ENCODE results near the gene CHD2.
"Not testable (repeated sequence)": the region's sequence is repeated elsewhere in the genome, so short reads cannot be mapped to it uniquely, and the experiment has no call there.

The CHD2 gene

DNA sequence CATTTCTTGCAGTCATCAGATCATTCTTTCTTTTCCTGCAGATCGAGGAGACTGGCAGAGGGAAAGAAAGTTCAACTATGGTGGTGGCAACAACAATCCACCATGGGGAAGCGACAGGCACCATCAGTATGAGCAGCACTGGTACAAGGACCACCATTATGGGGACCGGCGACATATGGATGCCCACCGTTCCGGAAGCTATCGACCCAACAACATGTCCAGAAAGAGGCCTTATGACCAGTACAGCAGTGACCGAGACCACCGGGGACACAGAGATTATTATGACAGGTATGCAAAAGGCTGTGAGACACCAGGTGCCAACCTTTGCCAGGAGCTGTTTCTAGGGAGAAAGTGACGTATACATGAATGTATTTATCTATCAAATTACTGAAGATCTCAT, 119.8 kb downstream of the CHD2 start:
- no peak for DNase-seq (ENCODE audit: low read depth in 2 of 2)

GRCh38 chr15:93020976-93021772, 121.0 kb downstream of the CHD2 start:
- no peak for DNase-seq (ENCODE audit: low read depth in 2 of 2)

GRCh38 chr15:93024293-93024692, 124.2 kb downstream of the CHD2 start:
- no peak for DNase-seq (ENCODE audit: low read depth in 2 of 2)

DNA sequence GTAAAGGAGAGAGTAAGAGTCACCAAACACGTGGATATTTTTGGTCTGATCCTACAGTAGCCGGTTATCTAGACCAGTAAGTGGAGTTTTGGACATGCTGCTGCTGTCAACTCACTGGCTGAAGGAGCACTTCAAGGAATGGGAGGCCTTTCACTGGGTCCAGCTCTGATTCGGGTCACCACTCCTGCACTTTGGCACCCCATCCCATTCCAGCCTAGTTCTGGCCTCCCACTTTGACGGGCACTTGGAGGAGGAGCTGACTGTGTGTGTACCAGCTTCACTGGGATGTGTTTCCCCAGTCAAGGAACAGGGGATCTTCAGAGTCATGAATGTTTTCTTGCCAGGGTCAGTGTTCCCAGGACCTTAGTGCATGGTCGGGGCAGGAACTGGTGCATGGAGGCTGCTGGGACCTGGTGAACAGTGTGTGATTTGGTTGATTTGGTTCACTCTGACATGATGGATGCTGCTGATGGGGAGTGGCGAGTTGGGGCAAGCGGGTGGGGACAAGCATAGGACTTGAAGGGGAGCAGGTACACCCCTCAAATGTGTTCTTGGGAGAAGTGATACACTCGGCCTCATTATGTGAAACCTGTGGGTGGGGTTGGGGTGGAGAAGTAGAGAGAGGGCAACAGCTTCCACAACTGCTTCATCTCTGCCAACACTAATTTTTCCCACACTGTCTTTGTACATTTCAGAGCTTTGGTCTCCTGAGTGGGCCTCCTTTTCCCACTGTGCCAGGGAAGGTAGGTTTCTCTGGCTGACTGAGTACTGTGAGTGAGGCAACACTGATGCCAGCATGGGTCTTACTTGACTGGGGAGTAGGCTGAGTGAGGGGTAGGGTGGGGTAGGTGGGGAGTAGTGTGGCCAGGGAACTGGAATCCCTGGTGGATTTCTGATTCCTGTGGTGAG, 124.8 kb downstream of the CHD2 start:
- DNase-seq (ENCODE audit: low read depth in 2 of 2) = no peak

- no peak for DNase-seq (ENCODE audit: low read depth in 2 of 2)
Observed at GRCh38 chr15:93025625-93025982, 125.5 kb downstream of the CHD2 start.

- no peak for DNase-seq (ENCODE audit: low read depth in 2 of 2)
Observed at GRCh38 chr15:93026380-93026817, 126.3 kb downstream of the CHD2 start.

- DNase-seq (ENCODE audit: low read depth in 2 of 2) = no peak
Observed at GRCh38 chr15:93027413-93027812, 127.3 kb downstream of the CHD2 start.

- DNase-seq (ENCODE audit: low read depth in 2 of 2) = no peak
Observed at GRCh38 chr15:93028111-93028631, 128.0 kb downstream of the CHD2 start.

DNA sequence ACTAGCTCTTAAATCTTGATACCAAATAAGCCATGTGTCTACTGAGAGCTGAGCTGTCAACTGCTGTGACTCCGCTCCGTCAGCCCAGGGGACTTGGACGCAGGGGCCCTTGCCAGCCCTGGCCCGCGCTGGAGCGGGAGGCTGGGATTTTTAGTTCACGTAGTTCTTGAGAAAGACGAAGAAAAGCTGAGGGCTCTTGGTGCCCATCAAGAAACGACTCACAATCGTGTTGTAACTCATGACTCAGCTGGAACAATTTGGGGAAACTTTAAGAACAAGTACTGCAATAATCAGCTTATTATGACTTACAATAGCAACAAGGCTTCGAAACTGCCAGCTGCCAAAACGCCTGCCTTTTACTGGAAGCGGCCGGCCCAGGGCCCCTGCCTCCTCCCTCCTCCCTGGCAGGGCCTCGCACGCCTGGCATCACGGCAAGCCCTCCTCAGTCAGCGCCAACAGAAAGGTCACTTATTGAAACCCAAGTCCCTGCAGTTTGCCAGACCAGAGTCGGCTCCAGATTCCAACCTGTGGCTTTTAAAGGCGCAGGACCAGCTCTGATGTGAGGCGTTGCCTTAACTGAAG, 128.6 kb downstream of the CHD2 start:
- no peak for DNase-seq (ENCODE audit: low read depth in 2 of 2)

DNA sequence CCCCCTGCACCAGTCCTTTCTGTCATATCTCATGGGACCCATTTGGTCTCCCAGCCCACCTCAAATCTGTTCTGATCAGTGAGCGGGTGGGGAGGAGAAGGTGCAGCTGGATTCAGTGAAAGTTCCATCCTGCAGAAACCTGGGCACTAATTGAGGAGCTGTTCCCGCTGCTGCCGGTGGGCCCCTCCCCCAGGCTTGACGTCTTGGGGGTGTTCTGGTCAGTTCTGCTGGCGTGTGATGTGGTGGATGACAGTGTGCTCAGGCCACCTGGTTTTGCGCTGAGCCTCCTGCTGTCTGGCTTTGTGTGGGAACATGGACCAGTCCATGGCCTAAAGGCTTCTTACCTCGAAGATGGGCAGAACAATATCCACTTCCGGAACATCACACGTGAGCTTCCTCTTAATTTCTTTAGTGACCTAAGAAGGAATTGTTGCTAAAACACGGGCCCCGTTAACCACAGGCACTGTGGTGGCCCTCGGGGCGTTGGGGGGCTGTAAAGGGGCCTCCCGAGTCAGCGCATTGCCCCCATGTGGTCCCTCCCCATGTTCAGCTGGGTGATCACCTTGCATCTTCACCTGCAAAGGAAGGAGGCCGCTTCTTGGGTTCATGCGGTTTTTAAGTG, 129.2 kb downstream of the CHD2 start:
- no peak for DNase-seq (ENCODE audit: low read depth in 2 of 2)

DNA sequence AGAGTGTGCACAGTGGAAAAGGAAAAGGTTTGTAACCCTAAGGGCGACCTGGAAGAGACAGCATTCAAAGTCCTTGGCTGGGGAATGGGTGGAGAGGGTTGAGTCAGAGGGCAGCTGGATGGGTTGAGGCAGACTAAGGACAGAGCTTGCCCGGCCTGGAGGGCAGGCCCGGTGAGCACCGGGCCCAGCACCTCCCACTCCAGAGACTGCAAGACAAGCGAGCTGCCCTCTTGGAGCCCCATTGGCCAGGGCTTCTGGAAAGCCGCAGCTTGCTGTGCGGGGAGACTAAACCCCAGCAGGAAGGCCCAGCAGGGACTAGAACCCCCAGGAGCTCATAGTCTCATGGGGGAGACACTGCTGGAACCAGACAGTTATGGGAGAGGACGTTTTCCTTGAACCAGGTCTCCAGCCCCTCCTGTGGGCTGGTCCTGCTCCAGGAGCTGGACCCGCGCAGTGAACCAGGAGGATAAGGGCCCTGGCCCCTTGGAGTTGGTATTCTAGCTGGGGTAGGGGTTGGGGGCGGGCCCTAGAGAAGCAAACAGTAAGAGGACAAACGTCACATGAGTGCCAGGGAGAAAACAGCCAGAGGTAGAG, 129.8 kb downstream of the CHD2 start:
- DNase-seq (ENCODE audit: low read depth in 2 of 2) = no peak

- peak; percentile 39 to 45 for DNase-seq (ENCODE audit: low read depth in 2 of 2)
Observed at GRCh38 chr15:93030430-93031102, 130.4 kb downstream of the CHD2 start.

- no peak for DNase-seq (ENCODE audit: low read depth in 2 of 2)
Observed at GRCh38 chr15:93031103-93031464, 131.0 kb downstream of the CHD2 start.

DNA sequence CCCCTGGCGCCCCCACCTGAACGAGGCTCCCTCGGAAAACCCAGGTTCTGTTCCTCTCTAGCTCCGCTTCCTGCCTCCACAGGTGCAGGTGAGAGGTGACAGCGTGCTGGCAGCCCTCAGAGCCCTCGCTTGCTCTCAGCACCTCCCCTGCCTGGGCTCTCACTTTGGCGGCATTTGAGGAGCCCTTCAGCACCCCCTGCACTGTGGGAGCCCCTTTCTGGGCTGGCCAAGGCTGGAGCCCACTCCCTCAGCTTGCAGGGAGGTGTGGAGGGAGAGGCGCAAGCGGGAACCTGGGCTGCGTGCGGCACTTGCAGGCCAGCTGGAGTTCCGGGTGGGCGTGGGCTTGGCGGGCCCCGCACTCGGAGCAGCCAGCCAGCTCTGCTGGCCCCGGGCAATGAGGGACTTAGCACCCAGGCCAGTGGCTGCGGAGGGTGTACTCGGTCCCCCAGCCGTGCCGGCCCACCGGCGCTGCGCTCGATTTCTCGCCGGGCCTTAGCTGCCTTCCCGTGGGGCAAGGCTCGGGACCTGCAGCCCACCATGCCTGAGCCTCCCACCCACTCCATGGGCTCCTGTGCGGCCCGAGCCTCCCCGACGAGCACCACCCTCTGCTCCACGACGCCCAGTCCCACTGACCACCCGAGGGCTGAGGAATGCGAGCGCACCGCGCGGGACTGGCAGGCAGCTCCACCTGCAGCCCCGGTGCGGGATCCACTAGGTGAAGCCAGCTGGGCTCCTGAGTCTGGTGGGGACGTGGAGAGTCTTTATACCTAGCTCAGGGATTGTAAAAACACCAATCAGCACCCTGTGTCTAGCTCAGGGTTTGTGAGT, 131.6 kb downstream of the CHD2 start:
- not testable (repeated sequence) for DNase-seq (ENCODE audit: low read depth in 2 of 2)

GRCh38 chr15:93032515-93033206, 132.5 kb downstream of the CHD2 start:
- DNase-seq (ENCODE audit: low read depth in 2 of 2) = not testable (repeated sequence)

- DNase-seq (ENCODE audit: low read depth in 2 of 2) = no peak
Observed at GRCh38 chr15:93033434-93034045, 133.4 kb downstream of the CHD2 start.

DNA sequence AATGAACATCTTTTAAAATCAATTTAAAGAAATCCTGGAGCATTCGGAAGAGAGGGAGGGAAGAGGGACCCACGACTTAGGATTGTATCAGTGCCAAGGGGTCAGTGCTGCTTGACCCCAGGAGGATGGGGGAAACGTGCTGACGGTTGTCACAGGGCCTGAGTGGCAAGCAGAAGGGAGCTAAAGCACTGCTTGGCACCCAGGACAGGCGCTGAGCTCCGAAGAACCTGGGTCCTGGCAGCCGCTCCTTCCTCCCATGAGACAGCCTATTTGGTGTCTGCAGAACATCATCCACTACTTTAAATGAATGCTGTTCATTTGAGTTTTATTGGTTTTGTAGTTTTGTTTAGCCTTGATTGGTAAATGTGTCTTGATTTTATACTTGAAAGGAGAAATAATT, 134.4 kb downstream of the CHD2 start:
- DNase-seq (ENCODE audit: low read depth in 2 of 2) = no peak

GRCh38 chr15:93035092-93035915, 135.2 kb downstream of the CHD2 start:
- DNase-seq (ENCODE audit: low read depth in 2 of 2) = no peak

All from stimulated activated CD8-positive, alpha-beta memory T cell treated with anti-CD3 and anti-CD28 coated beads, Interleukin-2, amount 100 ng/mL, for 1 hour (primary cell).